SH-SY5Y (cell line): ENCODE data around the gene RMC1.

ENCODE experiments used
- GATA2 ChIP-seq: IDR thresholded peaks from 2 replicates; pipeline ENCODE4 v1.6.1; 2011; ENCODE audit warnings: mild to moderate bottlenecking, low read depth, low read length
- GATA3 ChIP-seq: IDR thresholded peaks from 2 replicates; pipeline ENCODE4 v1.6.1; 2011; ENCODE audit warnings: low read depth, mild to moderate bottlenecking, low read length, moderate library complexity

- no peak for TF ChIP-seq GATA3
- no peak for TF ChIP-seq GATA2
These were observed 4.0 kb upstream of the RMC1 start for GRCh38 chr18:23499291-23499781.
